Right kidney (tissue), 1 donor: Measurements from ENCODE around the gene IQGAP2.
"Not testable (repeated sequence)": the region's sequence is repeated elsewhere in the genome, so short reads cannot be mapped to it uniquely, and the experiment has no call there.

Source experiments
- DNase-seq: peaks from one replicate; pipeline ENCODE4 v3.0.0-alpha.2; 2016

Gene IQGAP2

DNA sequence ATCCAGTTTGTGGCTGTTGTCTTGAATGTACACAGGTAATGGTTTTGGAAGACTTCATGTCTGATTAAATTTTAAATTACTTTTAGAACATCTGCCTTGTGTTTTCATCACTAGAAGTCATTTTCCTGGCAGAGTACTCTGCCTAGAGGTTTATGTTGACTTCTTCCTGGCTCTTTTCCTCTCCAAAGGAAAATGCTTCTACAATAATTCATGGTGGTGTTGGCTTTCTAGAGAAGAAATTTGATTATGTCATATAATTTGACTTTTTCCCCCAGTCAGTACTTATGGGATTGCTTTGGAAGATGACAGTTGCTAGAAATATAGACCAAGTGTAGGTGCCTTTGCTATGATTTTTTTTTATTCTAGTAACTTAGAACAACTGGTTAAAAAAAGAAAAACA is 173.4 kb downstream of the IQGAP2 start:
- no peak for DNase-seq

DNA sequence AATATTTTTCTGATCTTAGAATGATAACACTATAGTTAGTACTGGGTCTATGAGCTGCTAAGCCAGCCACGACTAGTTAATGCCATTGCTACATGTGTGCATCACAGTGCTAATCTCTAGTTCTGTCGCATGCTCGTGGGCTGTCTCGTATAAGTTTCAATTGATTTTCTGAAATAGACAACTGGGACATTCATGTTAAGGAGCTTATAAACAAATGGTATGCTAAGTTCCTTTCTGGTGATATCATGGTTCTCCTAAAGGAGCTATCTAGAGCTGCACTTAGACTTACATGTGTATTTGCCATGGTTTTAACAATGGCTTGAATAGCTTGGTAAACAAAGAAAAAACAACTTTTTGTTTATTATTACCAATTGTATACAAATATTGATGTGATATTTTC is 173.9 kb downstream of the IQGAP2 start:
- no peak for DNase-seq

DNA sequence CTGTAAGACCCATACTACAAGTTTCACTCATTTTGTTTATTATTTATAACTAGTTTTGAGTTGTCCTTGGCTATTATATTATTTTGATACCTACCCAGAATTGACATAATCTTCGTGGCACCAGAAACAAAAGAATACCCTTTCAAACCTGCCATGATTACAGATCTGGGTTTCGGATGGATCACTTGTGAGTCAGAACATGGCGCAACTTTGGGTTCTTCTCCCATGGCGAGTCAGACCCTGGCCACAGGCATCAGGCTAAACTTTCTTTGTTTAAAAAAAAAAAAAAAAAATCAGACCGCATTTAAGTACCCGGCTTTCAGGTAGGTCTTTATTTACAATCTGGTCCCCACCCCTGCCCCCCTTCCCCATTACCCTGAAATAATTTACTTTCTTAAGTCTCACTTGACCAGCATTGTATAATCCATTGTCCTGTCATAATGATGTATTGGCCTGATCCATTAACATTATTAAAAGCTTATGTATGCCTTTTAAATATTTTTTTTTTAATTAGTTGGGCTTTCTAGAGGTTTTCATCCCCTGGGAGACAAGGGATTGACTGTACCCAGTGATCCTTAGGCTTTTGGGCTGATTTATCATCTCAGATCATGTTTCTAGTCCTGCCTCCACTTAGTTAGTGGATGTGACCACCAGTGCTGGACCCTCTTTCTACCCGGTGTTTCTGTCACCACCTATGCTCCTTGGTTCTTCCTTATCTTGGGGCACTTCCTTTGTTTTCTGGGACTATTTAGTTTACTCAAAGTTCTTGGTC is 176.3 kb downstream of the IQGAP2 start:
- DNase-seq: no peak

DNA sequence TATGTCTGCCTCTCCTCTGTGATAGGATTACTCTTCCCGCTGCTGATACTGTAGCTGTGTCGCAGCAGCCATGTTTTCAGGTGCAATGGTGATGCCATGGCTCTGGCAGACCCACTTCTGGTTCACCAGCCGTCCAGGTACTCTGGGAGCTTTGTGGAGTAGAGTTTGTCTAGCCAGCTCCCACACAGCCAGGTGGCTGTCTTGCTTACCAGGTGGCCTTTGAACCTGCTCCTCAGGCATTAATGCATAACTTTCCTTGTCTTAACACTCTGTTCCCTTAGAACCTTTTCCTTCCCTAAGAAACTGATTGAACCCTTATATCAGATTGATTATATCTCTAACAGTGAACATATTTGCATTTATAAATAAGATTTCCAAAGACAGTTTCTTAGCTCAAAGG is 177.9 kb downstream of the IQGAP2 start:
- DNase-seq: no peak

DNA sequence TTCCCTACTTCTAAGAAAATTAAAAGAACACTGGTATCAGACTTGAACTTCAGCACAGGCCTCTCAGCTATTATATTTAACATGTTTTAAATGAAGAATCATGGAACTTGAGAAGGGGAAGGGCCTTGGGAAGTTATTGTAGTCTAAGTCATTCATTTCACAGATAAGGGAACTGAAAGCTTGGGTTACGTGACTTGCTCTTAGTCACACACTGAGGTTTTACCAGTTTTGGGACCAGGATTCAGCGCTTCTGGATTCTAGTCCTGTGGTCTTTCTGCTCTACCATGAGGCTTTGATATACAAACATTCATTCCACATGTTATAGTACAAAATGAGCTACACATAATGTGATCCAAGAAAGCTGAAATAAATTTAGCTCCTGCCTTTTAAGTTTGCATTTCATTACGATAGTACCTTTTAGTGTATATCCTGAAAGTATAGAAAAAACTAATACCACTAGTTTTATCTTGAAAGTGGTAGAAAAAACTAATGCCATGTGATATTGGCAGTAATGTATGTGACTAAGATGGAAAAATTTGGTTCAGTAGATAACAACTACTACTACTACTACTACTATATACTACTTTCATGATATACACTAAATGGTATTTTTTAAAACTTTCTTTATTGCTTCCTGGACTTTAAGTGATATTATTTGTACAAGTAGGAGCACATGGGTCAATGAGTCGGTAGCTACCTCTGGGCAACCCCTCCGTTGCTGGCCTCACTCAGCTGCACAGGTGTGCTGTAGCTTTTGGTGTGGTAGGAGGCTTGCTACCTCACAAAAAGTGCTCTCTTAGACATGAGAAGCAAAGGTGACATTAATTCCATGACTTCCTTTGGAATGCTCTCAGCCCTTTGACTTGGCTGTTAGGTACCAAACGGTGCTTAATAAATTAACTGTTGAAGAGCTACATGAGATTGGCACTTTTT is 179.4 kb downstream of the IQGAP2 start:
- no peak for DNase-seq

DNA sequence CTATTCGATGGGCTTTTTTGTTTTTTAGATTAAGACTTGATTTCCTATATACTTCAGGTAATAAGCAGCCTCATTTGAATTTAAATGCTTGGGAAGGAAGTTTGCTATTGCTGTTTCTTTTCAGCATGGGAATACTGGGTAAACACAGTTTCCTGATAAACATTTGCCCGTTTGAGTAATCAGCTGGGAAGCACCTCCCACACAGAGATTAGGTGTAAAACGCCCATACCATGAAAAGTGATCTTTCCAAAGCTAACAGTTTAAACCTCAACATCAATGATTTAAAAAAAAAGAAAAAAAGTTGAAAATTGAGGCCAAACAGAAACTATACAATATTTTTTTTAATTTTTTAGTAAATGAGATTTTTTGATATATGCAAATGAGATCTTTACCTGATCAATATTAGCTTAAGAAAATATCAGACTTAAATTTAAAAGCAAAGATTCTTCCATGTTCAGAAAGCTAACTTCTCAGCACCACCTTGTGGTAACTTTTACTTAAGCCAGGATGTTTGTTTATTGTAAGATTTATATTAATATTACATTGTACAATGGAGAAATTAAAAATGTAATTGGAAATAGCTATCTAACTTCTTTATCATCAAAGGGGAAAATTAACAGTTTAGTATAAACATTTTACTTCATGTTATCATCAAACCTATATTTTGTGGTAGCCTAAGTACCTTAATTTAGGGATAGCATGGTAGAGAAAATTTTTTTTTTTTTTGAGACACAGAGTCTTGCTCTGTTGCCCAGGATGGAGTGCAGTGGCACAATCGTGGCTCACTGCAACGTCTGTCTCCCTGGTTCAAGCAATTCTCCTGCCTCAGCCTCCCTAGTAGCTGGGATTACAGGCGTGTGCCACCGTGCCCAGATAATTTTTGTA is 180.3 kb downstream of the IQGAP2 start:
- DNase-seq: no peak

DNA sequence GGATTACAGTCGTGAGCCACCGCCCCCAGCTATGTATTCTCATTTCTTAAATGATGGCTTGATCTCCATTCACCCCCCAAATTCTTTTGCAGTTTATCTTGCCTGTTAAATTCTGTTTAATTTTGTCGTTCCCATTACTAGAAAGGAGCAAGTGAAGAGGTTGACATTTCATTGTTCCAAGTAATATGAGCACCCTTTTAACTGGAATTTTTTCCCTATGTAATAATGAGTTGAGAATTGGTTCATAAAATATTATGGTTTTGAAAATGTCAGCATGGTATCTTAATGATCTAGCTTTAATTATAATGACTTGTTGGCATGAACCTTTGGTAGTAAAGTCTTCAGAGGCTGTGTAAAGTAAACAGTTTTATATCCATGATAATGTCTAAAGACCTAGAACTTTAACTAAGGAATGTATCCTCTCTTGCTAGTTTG is 182.7 kb downstream of the IQGAP2 start:
- no peak for DNase-seq

DNA sequence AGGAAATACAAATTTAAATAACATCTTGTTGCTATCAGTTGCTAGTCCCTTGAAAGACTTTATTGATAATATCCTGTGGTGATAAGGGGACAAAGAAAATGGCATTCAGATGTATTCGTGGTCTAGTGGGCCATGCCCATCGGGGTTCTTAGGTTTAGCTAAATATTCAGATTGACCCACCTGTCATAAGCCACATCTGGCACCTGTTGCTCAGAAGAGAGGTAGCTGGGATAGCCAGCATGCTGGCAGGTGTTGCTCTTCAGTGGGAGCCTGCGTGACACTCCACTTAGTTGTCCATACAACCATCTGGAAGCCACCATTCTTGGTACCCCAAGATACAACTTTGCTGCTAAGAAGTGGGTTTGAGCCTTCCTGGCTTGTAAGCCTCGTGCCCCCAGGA is 183.4 kb downstream of the IQGAP2 start:
- DNase-seq: no peak

DNA sequence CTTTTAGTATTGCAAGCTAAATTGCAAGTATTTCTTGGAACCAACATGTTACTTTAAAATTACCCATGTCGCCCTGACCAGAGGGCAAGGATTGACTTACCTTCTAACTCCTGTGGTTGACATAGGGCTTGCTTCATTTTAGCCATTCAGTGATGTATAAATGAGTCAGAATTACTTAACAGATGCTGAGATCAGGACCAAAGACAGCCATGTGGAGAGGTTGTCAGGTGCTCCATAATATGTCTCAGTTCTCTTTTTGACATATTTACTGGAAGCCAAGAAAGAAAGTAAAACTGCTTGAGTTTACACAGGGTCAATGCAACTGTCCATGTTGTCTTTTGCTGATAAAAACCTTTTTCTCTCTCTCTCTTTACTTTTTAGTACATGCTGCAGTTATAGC is 186.9 kb downstream of the IQGAP2 start:
- DNase-seq: no peak

DNA sequence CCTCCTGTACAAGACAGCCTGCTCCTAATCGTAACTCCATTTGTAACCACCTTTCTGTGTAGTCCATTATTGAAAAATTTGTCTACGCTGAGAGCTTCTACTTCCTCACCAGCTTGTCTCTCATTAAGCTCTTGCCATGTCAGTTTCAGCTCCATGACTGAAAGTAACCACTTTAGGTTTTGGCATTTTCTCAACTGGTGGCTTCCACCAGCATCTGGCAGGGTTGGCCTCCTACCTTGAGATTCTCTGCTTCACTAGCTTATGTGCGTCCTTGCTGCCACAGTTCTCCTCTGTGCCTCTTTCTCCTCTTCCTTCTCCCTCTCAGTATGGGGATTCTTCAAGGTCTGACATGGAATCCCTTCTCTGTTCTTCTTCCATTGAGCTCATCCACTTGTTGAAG is 188.3 kb downstream of the IQGAP2 start:
- DNase-seq: no peak

DNA sequence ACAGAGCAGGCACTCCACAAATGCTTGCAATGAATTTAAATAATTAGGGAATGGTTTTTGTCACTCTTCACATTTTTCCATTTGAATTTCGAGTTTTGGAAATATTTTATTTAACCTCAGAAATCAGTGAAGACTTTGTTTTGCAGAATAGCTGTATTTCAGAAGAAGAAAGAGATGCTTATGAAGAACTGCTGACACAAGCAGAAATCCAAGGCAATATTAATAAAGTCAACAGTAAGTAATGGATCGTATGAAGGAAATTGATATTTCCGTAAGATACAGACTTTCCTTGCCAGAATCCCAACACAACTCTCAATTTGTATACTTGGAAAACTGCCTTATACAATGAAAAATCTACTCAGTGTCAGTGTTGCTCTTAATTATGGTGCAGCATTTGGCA is 189.6 kb downstream of the IQGAP2 start:
- DNase-seq: no peak

DNA sequence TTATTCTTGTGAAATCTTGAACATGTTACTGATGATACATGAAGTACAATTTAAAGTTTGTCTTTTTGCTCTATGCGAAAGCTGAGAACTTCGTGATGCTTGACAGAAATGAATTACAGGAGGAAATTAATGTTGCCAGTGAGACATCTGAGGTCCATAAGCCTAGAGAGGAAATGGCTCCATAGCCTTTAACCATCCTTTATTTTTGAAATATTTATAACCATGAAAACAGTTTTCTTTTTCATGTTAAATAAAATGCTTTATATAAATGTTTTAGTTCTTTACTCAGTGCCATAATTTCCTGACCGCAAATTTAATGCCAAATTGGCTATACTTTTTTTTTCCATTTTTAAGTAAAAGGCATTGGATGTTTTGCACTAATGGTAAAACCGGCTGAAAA is 191.0 kb downstream of the IQGAP2 start:
- DNase-seq: no peak

DNA sequence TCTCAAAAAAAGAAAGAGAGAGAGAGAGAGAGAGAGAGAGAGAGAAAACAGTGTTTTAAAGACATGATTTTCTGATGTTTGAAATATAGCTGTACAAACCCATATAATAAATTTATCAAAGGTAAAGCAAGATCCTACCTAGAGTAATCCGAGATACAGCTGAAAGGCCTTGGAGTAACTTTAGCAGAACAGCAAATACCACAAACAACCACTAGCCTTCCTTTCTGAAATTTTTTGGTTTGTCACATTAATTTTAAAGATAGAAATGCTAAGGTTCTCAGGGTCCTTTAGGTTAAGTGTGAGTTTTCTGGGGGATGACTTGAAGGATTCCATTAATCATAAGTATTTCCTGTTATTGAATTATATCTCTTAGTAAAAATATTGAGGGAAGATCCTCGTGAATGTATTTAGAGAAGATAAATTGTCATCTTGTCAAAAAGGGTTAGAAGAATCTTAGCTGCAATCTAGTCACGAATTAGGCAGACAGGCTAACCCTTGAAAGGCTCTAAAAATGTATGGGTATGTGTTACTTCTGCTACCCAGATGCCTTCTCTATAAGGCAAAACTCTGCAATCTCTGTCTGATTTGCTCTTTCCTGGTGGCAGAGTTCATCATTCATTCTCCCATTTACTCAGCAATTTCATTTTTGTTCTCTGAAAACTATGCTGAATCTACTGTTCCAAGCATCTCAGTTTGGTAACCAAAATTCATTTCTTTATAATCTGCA is 192.8 kb downstream of the IQGAP2 start:
- no peak for DNase-seq

DNA sequence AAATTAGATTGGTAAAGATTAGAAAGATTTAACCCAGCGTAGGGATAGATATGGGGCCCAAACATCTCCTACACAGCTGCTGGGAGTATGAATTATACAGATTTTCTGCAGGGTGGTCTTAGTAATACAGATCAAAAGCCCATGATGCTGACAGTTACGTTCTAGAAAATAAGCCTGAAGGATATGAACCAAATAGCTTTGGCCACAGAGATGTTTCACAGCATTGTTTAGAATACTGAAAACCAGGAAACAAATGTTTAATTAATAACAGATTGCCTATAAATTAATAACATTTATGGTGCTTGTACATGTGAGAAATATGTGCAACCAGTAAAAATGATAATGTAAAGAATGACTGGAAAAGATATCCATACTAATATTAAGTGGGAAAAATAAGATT is 195.4 kb downstream of the IQGAP2 start:
- no peak for DNase-seq

DNA sequence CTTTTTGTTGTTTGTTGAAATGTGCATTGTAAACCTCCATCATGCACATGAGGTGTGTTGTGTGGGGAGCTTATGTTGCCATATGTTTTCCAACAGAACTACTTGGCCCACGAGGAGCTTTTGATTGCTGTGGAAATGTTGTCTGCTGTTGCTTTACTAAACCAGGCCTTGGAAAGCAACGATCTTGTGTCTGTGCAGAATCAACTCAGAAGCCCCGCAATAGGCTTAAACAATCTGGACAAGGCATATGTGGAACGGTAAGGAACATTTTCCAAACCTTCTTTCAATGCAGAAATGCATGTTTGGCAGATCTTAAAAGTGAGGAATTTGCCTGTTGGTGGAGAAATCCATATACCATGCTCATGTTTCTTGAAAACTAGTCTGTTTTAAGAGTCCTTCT is 197.6 kb downstream of the IQGAP2 start:
- no peak for DNase-seq

DNA sequence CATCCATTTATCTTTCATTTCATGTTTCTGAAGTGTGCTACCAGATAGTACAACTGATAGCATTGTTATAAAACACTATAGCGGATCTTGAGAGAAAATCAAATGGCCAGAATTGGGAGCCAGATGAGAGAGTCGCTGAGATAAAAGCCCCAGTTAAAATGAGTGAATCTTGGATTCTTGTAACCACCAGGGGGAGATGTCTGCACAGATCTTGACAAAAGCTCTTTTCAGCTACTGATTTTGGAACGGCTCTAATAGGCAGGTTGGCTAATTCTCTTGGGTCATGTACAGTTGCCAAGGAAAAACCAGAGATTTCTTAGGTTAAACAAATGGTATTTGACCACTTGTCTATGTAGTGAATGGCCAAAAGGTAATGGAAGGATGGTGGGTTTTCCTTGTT is 198.4 kb downstream of the IQGAP2 start:
- DNase-seq: peak; percentile 27

DNA sequence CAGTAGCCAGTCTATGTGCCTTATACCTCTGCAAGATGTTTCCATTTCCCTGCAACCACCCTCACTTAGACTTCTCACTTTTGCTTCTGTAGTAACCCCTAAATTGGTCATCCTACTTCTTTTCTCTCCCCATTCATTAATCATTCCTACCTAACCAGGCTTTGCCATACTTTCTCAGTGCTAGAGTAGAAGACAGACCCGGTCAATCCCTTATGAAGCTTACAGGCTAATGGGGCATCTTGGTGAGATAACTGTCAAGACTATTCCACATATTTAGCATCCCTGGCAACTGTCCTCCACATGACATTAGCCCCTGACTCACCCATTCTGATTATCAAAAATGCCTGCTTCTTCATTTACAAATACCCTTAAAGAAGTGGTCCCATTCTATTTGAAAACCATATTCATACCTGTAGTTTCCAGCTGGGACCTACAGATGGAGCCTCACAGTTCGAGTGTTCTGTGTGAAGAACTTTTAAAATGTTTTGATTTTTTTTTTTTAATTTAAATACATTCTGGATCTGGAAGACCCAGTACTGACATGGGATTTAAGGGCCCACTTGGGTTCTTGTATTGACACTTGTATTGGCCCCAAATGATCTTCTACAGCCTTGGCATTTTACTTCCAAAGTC is 199.1 kb downstream of the IQGAP2 start:
- no peak for DNase-seq

DNA sequence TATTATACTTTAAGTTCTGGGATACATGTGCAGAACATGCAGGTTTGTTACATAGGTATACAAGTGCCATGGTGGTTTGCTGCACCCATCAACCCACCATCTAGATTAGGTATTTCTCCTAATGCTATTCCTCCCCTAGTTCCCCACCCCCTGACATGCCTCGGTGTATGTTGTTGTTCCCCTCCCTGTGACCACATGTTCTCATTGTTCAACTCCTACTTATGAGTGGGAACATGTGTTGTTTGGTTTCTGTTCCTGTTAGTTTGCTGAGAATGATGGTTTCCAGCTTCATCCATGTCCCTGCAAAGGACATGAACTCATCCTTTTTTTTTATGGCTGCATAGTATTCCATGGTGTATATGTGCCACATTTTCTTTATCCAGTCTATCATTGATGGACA is 200.9 kb downstream of the IQGAP2 start:
- DNase-seq: not testable (repeated sequence)

DNA sequence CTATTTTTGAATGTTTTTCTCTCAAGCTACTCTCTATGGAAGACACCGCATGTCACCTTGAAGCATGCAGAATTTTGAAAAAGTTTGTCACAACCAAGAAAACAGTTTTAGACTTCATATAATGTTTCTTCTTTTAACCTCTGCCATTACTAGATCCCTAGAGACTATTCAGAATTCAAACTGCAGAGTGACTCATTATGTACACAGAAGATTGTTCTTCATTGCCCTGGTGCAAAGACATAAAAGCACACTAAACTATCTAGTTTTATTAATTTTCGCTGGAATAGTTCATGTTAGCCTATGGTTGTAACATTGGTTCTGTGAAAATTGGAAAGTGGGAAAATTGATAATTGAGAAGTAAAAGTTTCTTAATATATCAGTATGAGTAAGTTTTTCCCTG is 201.8 kb downstream of the IQGAP2 start:
- DNase-seq: no peak

DNA sequence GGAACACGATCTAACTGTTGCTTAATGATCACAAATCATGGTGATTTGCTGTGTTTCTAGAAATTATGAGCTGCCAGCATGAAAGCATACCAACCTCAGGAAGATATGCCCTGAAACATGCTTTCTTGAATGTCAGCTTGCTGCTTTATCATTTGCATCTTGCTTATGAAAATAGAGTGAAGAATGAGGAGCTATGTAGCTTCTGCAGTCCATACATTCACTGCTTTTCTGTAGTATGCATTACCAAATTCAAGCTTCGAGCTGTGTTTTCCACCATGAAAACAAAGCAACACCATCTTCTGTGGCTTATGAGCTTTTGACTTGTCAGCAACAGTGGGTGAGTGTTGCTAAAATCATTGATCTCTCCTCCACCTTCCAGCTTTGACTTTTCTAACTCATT is 203.6 kb downstream of the IQGAP2 start:
- no peak for DNase-seq

DNA sequence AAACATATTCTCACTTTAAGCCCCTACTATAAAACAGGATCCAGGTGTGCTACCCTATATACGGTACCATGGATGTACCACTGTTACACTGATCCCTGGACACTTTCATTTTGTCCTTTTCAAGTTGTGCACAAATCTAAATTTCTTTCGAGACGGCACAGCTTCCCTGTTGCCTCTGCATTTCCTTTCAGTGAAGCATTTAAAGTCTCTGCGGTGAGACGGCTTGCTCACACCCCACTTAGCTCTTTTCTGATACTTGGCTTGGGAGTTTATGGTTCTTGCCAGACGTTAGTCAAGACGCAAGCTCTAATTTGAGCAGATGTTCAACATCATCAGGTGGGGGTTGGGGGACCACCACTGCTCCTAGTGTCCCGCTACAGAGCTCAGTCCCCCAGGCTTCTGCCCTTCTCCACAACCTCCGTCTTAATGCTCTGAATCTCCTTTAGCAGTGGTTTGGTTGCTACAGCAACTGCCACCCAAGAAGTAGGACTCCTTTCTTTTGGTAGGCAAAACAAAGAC is 204.3 kb downstream of the IQGAP2 start:
- peak; percentile 30 for DNase-seq
